A549 (cell line): ENCODE measurements around the gene GARNL3.

Experiments used
- CBX8 ChIP-seq: fragments of 200-600 bp; sonication (generic); IDR thresholded peaks from 2 replicates; pipeline ENCODE4 v1.6.1; 2016
- EP300 ChIP-seq, 2 experiments: fragments of >200 bp; sonication (Bioruptor Twin); formaldehyde crosslinking; IDR thresholded peaks; 2 replicates in 1 of 2; 3 replicates in 1 of 2; pipeline ENCODE4 v1.6.1; 2016 to 2017
- ESRRA ChIP-seq: fragments of 150-350 bp; IDR thresholded peaks from 2 replicates; pipeline ENCODE4 v1.6.1; 2014; ENCODE audit warnings: mild to moderate bottlenecking, low read length, borderline replicate concordance
- JUN ChIP-seq, 2 experiments: fragments of >200 bp; sonication (Bioruptor Twin); formaldehyde crosslinking; IDR thresholded peaks; 2 replicates in 1 of 2; 3 replicates in 1 of 2; pipeline ENCODE4 v1.6.1; 2016 to 2017
- JUNB ChIP-seq: fragments of >200 bp; sonication (Bioruptor Twin); formaldehyde crosslinking; IDR thresholded peaks from 2 replicates; pipeline ENCODE4 v1.6.1; 2016
- POLR2A ChIP-seq: IDR thresholded peaks from 2 replicates; pipeline ENCODE4 v1.6.1; 2012; ENCODE audit warnings: mild to moderate bottlenecking, low read length
- SMC3 ChIP-seq: fragments of >200 bp; sonication (Bioruptor Twin); formaldehyde crosslinking; IDR thresholded peaks from 3 replicates; pipeline ENCODE4 v1.6.1; 2018; ENCODE audit warnings: inconsistent platforms
- TF ChIP-seq, protein P1 (sequence below): fragments of >200 bp; sonication (Bioruptor Twin); formaldehyde crosslinking; IDR thresholded peaks from 3 replicates; pipeline ENCODE4 v1.5.1; 2016
- TF ChIP-seq, protein P2 (sequence below): fragments of 250-450 bp; sonication (Bioruptor Pico); IDR thresholded peaks from 2 replicates; pipeline ENCODE4 v1.5.0; 2020; ENCODE audit warnings: low read depth, mild to moderate bottlenecking, moderate library complexity
- TF ChIP-seq, protein P3 (sequence below): fragments of 150-350 bp; IDR thresholded peaks from 2 replicates; pipeline ENCODE4 v1.6.1; 2014; ENCODE audit warnings: low read depth, mild to moderate bottlenecking, low read length

- TF ChIP-seq JUNB: no peak
- TF ChIP-seq, protein P1, sequence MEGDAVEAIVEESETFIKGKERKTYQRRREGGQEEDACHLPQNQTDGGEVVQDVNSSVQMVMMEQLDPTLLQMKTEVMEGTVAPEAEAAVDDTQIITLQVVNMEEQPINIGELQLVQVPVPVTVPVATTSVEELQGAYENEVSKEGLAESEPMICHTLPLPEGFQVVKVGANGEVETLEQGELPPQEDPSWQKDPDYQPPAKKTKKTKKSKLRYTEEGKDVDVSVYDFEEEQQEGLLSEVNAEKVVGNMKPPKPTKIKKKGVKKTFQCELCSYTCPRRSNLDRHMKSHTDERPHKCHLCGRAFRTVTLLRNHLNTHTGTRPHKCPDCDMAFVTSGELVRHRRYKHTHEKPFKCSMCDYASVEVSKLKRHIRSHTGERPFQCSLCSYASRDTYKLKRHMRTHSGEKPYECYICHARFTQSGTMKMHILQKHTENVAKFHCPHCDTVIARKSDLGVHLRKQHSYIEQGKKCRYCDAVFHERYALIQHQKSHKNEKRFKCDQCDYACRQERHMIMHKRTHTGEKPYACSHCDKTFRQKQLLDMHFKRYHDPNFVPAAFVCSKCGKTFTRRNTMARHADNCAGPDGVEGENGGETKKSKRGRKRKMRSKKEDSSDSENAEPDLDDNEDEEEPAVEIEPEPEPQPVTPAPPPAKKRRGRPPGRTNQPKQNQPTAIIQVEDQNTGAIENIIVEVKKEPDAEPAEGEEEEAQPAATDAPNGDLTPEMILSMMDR: no peak
- TF ChIP-seq POLR2A: no peak
- no peak for TF ChIP-seq SMC3
- no peak for TF ChIP-seq CBX8
- TF ChIP-seq, protein P2, sequence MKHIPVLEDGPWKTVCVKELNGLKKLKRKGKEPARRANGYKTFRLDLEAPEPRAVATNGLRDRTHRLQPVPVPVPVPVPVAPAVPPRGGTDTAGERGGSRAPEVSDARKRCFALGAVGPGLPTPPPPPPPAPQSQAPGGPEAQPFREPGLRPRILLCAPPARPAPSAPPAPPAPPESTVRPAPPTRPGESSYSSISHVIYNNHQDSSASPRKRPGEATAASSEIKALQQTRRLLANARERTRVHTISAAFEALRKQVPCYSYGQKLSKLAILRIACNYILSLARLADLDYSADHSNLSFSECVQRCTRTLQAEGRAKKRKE (CRISPR knock-in tag): no peak
- TF ChIP-seq JUN (IDR thresholded peaks at IDR 0.05): no peak
- TF ChIP-seq, protein P3, sequence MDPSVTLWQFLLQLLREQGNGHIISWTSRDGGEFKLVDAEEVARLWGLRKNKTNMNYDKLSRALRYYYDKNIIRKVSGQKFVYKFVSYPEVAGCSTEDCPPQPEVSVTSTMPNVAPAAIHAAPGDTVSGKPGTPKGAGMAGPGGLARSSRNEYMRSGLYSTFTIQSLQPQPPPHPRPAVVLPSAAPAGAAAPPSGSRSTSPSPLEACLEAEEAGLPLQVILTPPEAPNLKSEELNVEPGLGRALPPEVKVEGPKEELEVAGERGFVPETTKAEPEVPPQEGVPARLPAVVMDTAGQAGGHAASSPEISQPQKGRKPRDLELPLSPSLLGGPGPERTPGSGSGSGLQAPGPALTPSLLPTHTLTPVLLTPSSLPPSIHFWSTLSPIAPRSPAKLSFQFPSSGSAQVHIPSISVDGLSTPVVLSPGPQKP: no peak
- TF ChIP-seq ESRRA: no peak
- TF ChIP-seq EP300 (IDR thresholded peaks at IDR 0.05): no peak
Measured at GRCh38 chr9:127351182-127352166, 86.9 kb downstream of the GARNL3 start.
